ENCODE data around the gene KCNAB3. TPM values are rescaled to one million over a fixed set of nuclear protein-coding genes. Genes with fewer than 3 reads are reported as not detected.
A peak's percentile ranks its signal among the peaks of the same experiment; 100 is the strongest.

Gene KCNAB3
- total RNA-seq, 1 donor: 1.1 TPM

- DNase-seq (ENCODE audit: low read depth in 2 of 3, low spot score in 2 of 3): no peak
Observed at GRCh38 chr17:7881276-7882054, 48.2 kb downstream of the KCNAB3 start.

GRCh38 chr17:7880076-7880868, 49.4 kb downstream of the KCNAB3 start:
- no peak for DNase-seq (ENCODE audit: low read depth in 2 of 3, low spot score in 2 of 3)

DNA sequence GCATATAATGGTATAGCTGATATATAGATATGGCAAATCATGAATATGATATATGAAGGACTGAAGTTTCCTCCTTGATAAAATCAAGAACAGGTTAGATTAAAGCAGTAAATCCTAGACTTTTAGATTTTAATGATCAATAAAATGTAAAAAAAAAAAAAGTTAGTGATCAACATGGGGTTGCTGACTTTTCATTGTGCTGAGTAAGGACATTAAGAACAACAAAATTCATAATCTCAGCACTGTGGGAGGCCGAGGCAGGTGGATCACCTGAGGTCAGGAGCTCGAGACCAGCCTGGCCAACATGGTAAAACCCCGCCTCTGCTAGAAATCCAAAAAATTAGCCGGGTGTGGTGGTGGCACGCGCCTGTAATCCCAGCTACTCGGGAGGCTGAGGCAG, 51.4 kb downstream of the KCNAB3 start:
- no peak for DNase-seq (ENCODE audit: low read depth in 2 of 3, low spot score in 2 of 3)

DNA sequence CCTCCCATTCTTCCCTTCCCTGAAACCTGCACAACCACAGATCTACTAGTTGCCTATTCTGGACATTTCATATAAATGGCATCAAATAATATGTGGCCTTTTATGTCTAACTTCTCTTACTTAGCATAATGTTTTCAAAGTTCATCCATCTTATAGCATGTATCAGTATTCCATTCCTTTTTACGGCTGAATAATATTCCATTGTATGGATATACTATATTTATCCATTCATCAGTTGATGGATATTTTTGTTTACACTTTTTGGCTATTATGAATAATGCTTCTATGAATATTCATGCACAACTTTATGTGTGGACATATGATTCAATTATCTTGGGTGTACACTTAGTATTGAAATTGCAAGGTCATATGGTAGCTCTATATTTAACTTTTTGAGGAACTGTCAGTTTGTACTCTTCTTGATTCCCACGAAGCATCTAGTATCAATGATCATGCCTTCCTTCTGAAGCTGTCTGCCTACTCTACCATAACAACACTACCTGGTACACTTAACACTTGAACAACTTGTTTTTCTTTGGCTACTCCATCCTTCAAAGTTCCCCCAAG, 53.8 kb downstream of the KCNAB3 start:
- no peak for DNase-seq (ENCODE audit: low read depth in 2 of 3, low spot score in 2 of 3)

GRCh38 chr17:7873051-7873450, 56.6 kb downstream of the KCNAB3 start:
- DNase-seq (ENCODE audit: low read depth in 2 of 3, low spot score in 2 of 3): no peak

Small RNA genes within 50 kb of the gene (small RNA-seq; reads per million reads assigned to genes)
- 13.8 reads per million, percentile 93 among the genes with 10 or more reads in this experiment for gene SCARNA21

Other genes with a start within 250 kb of the KCNAB3 start
- gene TP53, start 242.4 kb downstream of the KCNAB3 start, total RNA-seq: 72.4 TPM
- 14.5 TPM for gene WRAP53, start 241.4 kb downstream of the KCNAB3 start, total RNA-seq
- under 0.01 TPM for gene EFNB3, start 224.7 kb downstream of the KCNAB3 start, total RNA-seq
- gene DNAH2, start 212.1 kb downstream of the KCNAB3 start, total RNA-seq: under 0.01 TPM
- gene KDM6B, start 95.6 kb downstream of the KCNAB3 start, total RNA-seq: 24.8 TPM
- 4.6 TPM for gene TMEM88, start 74.8 kb downstream of the KCNAB3 start, total RNA-seq
- gene NAA38, start 72.3 kb downstream of the KCNAB3 start, total RNA-seq: 97.8 TPM
- 9.4 TPM for gene CYB5D1, start 71.9 kb downstream of the KCNAB3 start, total RNA-seq
- gene CHD3, start 41.1 kb downstream of the KCNAB3 start, total RNA-seq: 110 TPM
- 10.0 TPM for gene RNF227, start 13.6 kb downstream of the KCNAB3 start, total RNA-seq
- 66.5 TPM for gene TRAPPC1, start 2.1 kb upstream of the KCNAB3 start, total RNA-seq
- gene CNTROB, start 2.4 kb upstream of the KCNAB3 start, total RNA-seq: 36.6 TPM
- gene GUCY2D, start 72.8 kb upstream of the KCNAB3 start, total RNA-seq: 1.9 TPM
- gene ALOX15B, start 109.2 kb upstream of the KCNAB3 start, total RNA-seq: 5.1 TPM
- 1.1 TPM for gene ALOX12B, start 157.9 kb upstream of the KCNAB3 start, total RNA-seq
- under 0.01 TPM for gene ALOXE3, start 188.7 kb upstream of the KCNAB3 start, total RNA-seq
- under 0.01 TPM for gene HES7, start 194.2 kb upstream of the KCNAB3 start, total RNA-seq
- gene PER1, start 222.5 kb upstream of the KCNAB3 start, total RNA-seq: 141 TPM
- gene VAMP2, start 233.1 kb upstream of the KCNAB3 start, total RNA-seq: 18.6 TPM
- 251 TPM for gene TMEM107, start 246.5 kb upstream of the KCNAB3 start, total RNA-seq